Epithelial cell of esophagus (primary cell): ENCODE data around the gene TFB2M.

Experiments
- DNase-seq: peaks from one replicate; pipeline ENCODE4 v3.0.0; 2010; ENCODE audit warnings: low read depth
- H3K4me3 ChIP-seq: 2 replicates; pipeline ENCODE4 v1.5.1; 2011; ENCODE audit warnings: mild to moderate bottlenecking, low read length, control low read depth
- TF ChIP-seq, protein P1 (sequence below): IDR thresholded peaks from 2 replicates; pipeline ENCODE4 v1.5.1; 2011; ENCODE audit warnings: low read depth, mild to moderate bottlenecking, low read length, control low read depth, inconsistent platforms; ENCODE audit not compliant: insufficient read depth; ENCODE audit errors: missing control alignments

The TFB2M gene

GRCh38 chr1:246534114-246534513 is 31.9 kb downstream of the TFB2M start:
- DNase-seq = no peak
- TF ChIP-seq, protein P1, sequence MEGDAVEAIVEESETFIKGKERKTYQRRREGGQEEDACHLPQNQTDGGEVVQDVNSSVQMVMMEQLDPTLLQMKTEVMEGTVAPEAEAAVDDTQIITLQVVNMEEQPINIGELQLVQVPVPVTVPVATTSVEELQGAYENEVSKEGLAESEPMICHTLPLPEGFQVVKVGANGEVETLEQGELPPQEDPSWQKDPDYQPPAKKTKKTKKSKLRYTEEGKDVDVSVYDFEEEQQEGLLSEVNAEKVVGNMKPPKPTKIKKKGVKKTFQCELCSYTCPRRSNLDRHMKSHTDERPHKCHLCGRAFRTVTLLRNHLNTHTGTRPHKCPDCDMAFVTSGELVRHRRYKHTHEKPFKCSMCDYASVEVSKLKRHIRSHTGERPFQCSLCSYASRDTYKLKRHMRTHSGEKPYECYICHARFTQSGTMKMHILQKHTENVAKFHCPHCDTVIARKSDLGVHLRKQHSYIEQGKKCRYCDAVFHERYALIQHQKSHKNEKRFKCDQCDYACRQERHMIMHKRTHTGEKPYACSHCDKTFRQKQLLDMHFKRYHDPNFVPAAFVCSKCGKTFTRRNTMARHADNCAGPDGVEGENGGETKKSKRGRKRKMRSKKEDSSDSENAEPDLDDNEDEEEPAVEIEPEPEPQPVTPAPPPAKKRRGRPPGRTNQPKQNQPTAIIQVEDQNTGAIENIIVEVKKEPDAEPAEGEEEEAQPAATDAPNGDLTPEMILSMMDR = no peak
- H3K4me3 ChIP-seq = no peak overlapping the region

DNA sequence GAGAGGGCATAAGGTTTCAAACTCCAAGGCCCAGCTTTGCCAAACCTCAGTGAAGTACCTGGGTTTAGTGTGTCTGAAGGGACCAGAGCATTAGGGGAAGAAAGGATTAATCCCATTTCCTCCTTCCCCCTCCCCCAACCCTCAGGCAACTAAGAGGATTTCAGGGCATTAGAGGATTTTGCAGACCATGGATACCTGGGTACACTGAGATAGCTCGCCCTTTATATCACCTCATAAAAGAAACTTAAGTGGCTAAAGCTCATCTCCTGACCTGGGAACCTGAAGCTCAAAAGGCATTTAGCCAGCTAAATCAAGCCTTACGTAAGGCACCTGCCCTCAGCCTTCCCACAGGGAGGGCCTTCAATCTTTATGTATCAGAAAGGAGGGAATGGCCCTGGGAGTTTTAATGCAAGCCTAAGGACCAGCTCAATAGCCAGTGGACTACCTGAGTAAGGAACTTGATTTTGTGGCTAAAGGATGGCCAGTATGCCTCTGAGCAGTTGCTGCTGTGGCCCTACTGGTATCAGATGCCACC is 32.6 kb downstream of the TFB2M start:
- no peak overlapping the region for H3K4me3 ChIP-seq
- TF ChIP-seq, protein P1 = no peak
- no peak for DNase-seq

DNA sequence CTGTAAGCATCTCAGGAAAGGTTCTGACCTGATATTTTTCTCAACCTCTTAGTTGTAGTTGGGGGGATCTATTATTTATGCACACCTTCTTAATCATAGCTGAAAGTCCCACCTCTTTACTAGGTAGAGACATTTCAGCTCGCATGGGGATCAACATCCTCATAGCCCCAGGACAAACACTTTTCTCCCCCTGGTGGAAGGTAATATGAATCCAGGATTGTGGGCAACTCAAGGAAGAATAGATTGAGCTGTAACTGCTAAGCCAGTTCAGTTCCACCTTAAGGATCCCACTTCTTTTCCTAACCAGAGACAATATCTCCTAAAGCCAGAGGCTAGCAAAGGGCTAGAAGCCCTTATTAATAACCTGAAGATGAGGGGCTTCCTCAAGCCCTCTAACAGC is 33.5 kb downstream of the TFB2M start:
- DNase-seq = no peak
- H3K4me3 ChIP-seq = no peak overlapping the region
- TF ChIP-seq, protein P1 = no peak

DNA sequence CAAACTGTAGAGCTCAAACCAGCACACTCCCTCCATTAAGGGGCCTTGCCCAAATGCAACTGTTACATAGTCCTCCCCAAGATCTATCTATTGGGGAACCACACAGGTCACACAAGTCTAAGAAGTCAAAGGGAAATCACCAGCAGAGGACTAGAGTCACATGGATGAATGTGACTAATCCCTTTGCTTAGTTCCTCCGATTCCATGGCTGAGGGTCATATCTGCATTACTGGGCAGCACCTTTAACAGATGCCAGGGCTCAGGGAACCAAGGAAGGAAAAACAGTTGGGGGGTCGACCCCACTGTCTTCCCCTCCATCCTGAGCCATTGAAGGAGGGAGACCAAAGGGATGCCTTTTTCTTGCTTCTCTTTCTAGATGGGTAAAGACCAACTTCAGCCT is 35.6 kb downstream of the TFB2M start:
- H3K4me3 ChIP-seq = no peak overlapping the region
- TF ChIP-seq, protein P1 = no peak
- no peak for DNase-seq

- no peak overlapping the region for H3K4me3 ChIP-seq
- TF ChIP-seq, protein P1 = no peak
- no peak for DNase-seq
These were observed 36.9 kb downstream of the TFB2M start for GRCh38 chr1:246528933-246529731.

DNA sequence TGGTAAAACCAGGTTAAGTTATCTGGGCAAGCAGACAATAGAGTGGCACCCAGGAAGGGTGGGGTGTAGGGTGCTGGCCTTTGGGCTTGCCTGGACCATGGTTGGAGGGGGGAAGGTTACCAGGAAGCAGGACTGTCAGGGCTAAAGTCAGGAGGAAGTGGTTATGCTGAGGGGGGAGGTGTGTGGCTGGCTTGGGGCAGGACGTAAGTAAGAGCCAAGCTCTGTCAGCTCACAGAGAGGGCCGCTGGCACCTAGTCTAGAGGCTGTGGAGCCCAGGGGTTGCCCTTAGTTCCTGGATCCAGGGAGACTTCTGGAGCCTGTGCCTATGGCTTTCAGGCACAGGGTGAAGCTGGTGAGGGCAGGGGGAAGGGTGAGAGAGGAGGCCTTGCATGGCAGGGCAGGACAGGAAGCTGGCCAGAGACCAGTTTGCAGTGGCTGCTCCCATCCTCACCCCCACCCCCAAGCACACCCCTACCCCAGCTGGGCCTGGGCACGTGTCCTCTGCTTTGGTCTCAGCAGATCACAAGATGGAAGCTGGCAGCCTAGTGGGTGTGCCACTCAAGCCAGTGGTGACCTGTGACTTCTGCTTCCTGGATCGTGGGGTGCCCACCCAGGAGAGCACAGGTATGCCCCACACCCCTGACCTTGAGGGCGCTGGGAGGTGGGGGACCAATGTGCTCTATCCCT is 38.5 kb downstream of the TFB2M start:
- DNase-seq = no peak
- no peak overlapping the region for H3K4me3 ChIP-seq
- TF ChIP-seq, protein P1 = no peak
